HG02623 (cell line): ENCODE measurements around the gene FTO.
"Not testable (repeated sequence)": the region's sequence is repeated elsewhere in the genome, so short reads cannot be mapped to it uniquely, and the experiment has no call there.

Experiments used
- ATAC-seq: cut with Tn5 transposase; IDR thresholded peaks from one replicate; pipeline ENCODE4 v1.9.1; 2021; ENCODE audit warnings: moderate library complexity; ENCODE audit not compliant: unreplicated experiment

Gene FTO

DNA sequence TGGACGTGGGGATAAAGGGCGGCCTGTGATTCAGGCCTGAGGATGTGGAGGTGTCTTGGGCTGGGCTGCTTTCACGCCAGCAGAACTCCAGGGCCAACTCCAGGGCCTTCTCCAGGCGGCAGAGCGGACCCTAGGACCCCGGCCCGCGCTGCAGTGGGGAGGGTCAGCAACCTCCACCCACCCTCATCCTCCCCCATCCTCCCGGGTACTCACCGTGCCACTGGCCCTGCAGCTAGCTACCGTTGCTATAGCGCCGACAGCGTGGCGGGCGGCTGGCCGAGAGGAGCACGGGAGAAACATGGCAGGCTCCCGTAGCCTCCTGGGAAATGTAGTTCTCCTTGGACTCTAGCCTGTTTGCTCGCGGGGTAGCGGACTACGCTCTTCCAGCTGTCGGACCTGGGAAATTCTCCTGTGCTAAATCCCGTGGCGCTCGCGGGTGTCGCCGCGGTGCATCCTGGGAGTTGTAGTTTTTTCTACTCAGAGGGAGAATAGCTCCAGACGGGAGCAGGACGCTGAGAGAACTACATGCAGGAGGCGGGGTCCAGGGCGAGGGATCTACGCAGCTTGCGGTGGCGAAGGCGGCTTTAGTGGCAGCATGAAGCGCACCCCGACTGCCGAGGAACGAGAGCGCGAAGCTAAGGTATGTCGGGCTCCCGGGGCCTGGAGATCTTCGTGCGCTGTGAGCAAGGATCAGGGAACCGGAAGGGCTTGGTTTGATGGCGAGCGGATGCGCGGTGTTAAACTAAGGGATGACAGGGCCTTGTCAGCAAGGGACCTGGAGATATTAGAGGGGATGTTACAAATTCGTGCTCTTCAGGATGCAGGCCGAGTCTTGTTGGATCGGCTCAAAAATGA lies at the start of gene FTO, which contains the start of gene RPGRIP1L:
TSS of gene FTO (plus strand) at position 567 of the 855 bp plus-strand sequence.
TSS of gene RPGRIP1L (minus strand) at position 270 of the 855 bp plus-strand sequence. CDS start 3,136 bp downstream, outside the sequence.
- ATAC-seq = peak; percentile 98

DNA sequence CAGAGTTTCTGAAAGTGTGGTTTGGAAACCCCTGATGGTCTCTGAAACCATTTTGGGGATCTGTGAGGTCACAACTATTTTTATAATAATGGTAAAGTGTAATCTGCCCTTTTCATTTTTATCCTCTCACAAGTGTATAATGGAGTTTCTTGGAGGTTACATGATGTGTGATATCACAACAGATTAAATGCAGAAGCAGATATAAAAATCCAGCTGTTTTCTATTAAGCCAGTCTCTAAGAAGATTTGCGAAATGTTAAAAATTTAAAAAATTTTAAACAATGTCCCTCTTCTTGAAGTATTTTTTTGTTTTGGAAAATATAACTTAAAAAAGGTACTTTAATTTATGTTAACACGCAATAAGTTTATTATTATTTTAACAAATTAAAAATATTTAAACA lies 49.0 kb upstream of the FTO start:
- no peak for ATAC-seq

DNA sequence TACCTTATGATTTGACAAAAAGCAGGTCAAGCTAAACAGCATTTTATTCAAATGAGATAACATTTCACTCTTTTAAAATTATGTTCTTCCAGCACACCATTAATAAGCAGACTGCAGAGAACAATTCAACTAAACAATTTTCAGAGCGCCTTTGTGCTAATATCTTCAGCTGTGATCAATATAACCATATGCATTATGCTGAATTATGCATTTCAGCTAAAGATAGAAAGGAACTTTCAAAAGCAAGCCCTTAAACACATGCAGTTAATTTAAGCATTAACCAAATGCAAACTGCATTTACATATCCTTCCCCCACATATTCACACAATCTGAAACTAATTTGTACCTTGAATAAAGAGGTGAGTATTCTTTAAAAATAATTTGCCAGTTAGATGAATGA lies 41.9 kb upstream of the FTO start:
- no peak for ATAC-seq

DNA sequence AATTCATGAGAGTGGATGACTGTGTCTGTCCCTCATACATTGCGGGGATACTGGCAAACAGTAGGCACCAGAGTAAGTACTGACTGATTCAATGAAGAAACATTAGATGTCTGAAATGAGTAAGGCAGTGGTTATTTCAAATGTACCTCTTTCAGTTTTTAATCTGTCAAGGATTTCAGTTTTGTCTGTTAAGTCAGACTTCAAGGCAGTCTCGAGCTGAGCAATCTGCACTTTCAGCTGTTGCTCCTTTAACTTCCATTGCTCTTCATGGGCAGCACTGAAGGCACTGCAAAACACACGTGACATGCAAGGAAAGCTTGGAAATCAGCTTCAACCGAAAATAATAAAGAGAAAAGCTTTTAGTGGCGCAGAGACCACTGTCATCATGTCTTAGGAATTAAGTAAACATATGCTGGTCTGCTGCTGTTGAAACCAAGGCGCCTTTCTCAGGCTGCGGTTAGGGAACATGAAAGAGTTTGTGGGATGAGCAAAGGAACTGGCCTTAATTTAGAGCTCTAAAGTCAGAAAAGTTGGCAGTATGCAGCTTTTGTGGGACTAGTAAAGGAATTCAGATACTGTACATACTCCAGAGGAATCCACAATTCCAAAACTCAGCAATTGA lies 39.1 kb upstream of the FTO start:
- ATAC-seq = peak; percentile 43

DNA sequence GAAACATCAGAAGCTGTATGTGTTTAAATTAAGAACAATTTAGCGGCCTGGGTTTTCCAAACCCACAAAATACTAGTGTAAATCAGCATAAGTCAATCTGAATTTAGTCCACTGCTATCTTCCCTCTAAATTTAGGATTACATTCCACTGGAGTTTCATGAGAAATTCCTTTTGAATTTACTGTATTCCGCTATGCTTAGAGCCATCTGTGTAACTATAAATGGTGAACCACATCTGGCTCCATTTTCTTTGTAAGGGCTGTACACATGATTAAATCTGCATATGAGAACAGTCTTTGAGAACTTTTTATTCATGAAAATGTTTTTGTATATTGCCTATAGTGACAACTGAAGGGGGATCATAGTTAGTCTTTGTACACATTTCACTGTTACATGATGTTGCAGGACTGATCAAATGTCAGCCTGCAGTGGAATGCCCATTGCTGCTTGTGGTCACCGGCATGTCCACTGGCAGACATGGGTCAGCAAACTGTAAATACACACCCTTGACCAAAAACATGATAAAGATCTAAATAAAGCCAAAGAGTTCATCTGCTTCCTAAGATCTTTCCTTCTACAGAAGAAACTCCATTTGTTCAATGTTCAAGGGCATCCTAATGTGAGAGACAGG lies 37.1 kb upstream of the FTO start:
- no peak for ATAC-seq

DNA sequence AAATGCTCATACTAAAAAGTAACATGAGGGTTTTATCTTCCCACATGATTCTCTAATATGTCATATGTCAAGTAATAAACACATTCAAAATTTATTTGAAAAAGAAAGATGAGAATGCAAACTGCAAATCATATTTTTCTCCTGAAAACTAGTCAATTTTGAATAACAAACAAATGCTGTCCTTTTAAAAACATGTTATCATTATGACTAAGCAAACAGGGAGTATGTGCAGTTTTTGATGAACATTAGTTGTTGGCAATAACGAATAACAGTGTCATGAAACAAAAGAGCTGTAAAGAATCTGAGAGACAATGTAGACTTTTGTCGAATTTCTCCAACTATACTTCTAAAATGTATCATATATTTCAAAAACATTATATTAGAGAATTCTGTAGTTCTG lies 35.1 kb upstream of the FTO start:
- no peak for ATAC-seq

DNA sequence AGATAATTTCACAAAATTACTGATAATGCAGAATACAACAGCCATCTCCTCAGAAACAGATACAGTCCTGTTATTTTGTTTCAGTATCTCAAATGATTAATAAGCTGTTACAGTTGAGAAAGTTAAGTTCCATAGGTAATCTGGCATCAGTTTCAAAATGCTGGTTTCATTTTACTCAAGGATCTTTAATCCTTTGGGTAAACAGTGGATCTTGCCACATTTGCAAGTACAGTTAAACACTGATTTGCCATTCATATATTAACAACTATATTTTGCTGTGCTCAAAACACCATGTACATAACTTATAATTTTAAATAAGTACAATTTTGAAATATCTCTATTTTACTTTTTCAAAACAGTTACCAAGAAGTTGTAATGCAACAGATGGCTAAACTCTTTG lies 31.5 kb upstream of the FTO start:
- ATAC-seq = no peak

DNA sequence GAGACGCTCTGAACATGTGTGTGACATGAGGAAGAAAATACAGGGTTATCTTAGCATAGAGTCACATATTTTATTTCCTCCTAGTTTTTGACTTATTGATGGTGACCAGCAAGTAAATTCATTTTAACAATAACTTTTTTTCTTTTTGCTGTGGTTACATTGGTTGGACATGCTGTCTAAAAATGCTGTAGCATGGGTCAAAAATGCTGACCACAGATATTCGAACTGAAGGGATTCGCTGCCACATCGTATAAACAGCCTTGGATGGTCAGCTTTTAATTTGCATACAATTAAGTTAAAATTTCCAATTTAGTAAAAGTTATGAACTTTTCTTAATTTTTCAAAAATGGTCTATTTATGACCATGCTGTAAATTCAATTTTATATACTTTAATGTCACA lies 30.8 kb upstream of the FTO start:
- no peak for ATAC-seq

- ATAC-seq = no peak
Observed at GRCh38 chr16:53678155-53678554, 25.8 kb upstream of the FTO start.

GRCh38 chr16:53678756-53679343 lies 25.1 kb upstream of the FTO start:
- ATAC-seq = no peak

- ATAC-seq = no peak
Observed at GRCh38 chr16:53680756-53681155, 23.2 kb upstream of the FTO start.

DNA sequence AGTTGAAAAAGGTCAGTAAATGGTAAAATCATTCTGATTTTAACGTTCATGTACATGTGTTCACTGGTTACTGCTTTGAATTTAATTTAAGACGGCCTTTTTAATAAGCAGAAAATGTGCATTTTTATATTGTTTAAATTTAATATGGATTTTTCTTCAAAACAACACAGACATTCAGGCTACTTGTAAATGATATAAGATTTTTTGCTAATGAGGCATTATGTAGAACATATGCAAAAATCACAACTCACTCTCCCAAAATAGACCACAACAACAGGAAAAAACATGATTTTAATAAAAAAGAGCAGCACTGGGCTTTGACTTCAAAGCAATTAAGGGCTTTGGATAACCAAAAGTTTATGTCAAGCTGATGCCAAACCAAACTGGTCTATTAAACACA lies 22.6 kb upstream of the FTO start:
- no peak for ATAC-seq

DNA sequence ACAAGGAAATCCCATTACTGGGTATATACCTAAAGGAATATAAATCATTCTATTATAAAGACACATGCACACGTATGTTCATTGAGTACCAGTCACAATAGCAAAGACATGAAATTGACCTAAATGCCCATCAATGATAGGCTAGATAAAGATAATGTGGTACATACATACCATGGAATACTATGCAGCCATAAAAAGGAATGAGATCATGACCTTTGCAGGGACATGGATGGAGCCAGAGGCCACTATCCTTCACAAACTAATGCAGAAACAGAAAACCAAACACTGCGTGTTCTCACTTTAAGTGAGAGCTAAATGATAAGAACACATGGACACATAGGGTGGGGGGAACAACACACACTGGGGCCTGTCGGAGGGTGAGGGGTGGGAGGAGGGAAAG lies 18.6 kb upstream of the FTO start:
- ATAC-seq = not testable (repeated sequence)

GRCh38 chr16:53686710-53687109 lies 17.2 kb upstream of the FTO start:
- no peak for ATAC-seq

DNA sequence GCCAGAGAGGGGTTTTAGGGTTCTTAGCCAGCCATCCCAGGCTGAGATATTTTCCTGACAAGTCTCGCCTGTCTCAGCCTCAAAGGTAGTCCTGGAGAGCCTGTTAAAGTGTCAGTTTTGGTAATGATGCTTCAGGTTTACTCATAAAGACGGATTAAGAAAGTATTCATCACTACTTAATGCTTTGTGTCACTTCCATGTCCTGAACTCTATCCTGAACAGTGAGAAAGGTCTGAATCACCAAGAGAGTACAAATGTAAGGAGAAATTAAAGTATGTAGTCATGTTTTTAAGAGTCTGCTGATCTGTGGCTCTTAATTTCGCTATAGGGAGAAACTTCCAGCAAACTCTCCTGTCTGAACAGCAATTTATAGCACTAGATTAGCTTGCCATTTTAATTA lies 14.3 kb upstream of the FTO start:
- ATAC-seq = no peak

GRCh38 chr16:53690771-53691170 lies 13.2 kb upstream of the FTO start:
- no peak for ATAC-seq

DNA sequence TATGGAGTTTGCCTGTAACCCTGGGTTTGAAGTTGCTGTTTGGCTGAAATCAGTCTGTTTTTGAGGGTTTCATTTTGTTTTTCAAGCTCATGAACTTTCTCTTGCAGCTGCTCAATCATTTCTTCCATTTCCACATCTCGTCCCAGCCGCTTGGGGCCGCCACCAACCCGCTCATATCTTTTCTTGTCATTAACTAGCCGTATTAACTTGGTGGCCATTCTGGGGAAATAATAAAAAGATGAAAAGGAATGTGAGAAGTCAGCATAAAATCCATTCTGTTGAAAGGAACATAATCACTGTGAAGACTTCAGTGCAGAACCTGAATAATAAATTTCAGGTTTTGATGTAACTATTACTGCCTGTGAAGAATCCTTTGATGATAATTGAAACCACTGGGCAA lies 11.8 kb upstream of the FTO start:
- no peak for ATAC-seq

GRCh38 chr16:53693320-53693719 lies 10.6 kb upstream of the FTO start:
- ATAC-seq = no peak

DNA sequence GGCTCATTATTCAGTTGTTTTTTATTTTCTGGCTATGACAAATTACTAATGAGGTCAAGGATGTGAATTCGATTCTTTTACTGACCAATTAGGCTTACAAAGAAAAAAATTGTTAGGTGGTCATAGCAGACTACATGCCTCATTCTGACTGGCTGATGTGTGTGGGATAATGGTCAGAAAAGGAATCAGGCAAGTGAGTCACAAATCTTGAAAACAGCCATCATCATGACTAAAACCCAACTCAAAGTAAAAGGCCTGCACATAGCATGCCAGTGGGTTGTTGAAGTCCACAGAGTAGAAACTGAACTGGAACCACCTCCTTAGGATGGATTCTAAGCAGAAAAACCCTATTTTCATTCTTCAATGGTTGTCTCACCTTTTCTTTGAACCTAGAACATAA lies 8.9 kb upstream of the FTO start:
- ATAC-seq = no peak

- not testable (repeated sequence) for ATAC-seq
Observed at GRCh38 chr16:53698271-53698670, 5.7 kb upstream of the FTO start.

GRCh38 chr16:53704445-53704813 lies 473 bp downstream of the FTO start:
- ATAC-seq = no peak

- no peak for ATAC-seq
Observed at GRCh38 chr16:53707671-53708070, 3.7 kb downstream of the FTO start.
